Heart left ventricle (tissue), 16 donors: ENCODE measurements around the gene GSDMA. TPM values are rescaled to one million over a fixed set of nuclear protein-coding genes. Genes with fewer than 3 reads are reported as not detected.

Source experiments
- ATAC-seq, 4 donors: fragments of 200-7000 bp; cut with Tn5 transposase; one replicate each; pipeline ENCODE4 v1.9.1; 2020 to 2022; ENCODE audit warnings: moderate library complexity in 4 of 4, mild to moderate bottlenecking in 3 of 4, moderate number of reproducible peaks in 1 of 4
- DNase-seq, 5 donors: peaks; one replicate each; pipeline ENCODE4 v3.0.0-alpha.2; 2020
- H3K27ac ChIP-seq, 12 donors: fragments of 200-600 bp; sonication (generic) in 4 of 12; one replicate each; pipeline versions ENCODE4 v1.5.0 to v1.8.0; 2016 to 2022; ENCODE audit warnings: mild to moderate bottlenecking in 2 of 12
- H3K27me3 ChIP-seq, 9 donors: fragments of 200-600 bp; sonication (generic) in 2 of 9; one replicate each; pipeline versions ENCODE4 v1.5.1 to v1.8.0; 2016 to 2022; ENCODE audit warnings: mild to moderate bottlenecking in 3 of 9
- H3K36me3 ChIP-seq, 9 donors: fragments of 200-600 bp; sonication (generic) in 2 of 9; one replicate each; pipeline versions ENCODE4 v1.5.0 to v1.8.0; 2018 to 2022; ENCODE audit warnings: mild to moderate bottlenecking in 2 of 9
- H3K4me1 ChIP-seq, 12 donors: fragments of 200-600 bp; sonication (generic) in 4 of 12; one replicate each; pipeline versions ENCODE4 v1.5.0 to v1.8.0; 2016 to 2022; ENCODE audit warnings: mild to moderate bottlenecking in 3 of 12
- H3K4me3 ChIP-seq, 12 donors: fragments of 200-600 bp; sonication (generic) in 4 of 12; one replicate each; pipeline versions ENCODE4 v1.5.0 to v1.8.0; 2017 to 2022; ENCODE audit warnings: mild to moderate bottlenecking in 9 of 12, moderate library complexity in 4 of 12
- H3K9me3 ChIP-seq, 12 donors: fragments of 200-600 bp; sonication (generic) in 4 of 12; one replicate each; pipeline versions ENCODE4 v1.5.0 to v1.8.0; 2016 to 2022; ENCODE audit warnings: mild to moderate bottlenecking in 1 of 12
- POLR2A ChIP-seq, 2 donors: fragments of 450-650 bp; IDR thresholded peaks; one replicate each; pipeline ENCODE4 v1.6.1; 2017; ENCODE audit warnings: antibody characterized with exemption in 2 of 2, mild to moderate bottlenecking in 2 of 2, moderate library complexity in 2 of 2
- WGBS, 4 donors: extraction: QIAGEN DNeasy Blood & Tissue Kit in 2 of 4; methylation state at CpG; one replicate each; pipeline versions ENCODE4 v1.1.5 to v1.1.7; 2013 to 2018; 5-methylcytosine and 5-hydroxymethylcytosine counted together
- intact Hi-C, 10 donors: fragments of 100-400 bp; cut with DNase I; formaldehyde crosslinking; loops; one replicate each; pipeline versions ENCODE4 v1.11.1 to v1.14.2; 2022
- polyA plus RNA-seq, 2 donors: library from polyadenylated mRNA; stranded (reverse); fragments of 200-250 nt; gene quantifications; one replicate each; pipeline ENCODE4 v1.2.3, GENCODE V29; 2013
- total RNA-seq, 9 donors: library from RNA; depleted of rRNA in 2 of 9; stranded (reverse); fragments of >200 nt in 2 of 9; fragmentation: NEBNext Ultra II Directional in 3 of 9; extraction: Animal tissue kit (Norgen Biotek cat#: 25700) in 3 of 9; gene quantifications; one replicate each; pipeline versions ENCODE4 v1.1.0 to v1.2.4, GENCODE V29; 2016 to 2023
- TF ChIP-seq, protein P1 (sequence below), 12 donors: fragments of 200-600 bp; sonication (generic) in 4 of 12; IDR thresholded peaks; one replicate each; pipeline versions ENCODE4 v1.5.0 to v1.8.0; 2018 to 2022; ENCODE audit warnings: antibody characterized with exemption in 12 of 12, mild to moderate bottlenecking in 5 of 12
- donor health status: ischemic (EF 13 %, LVEDD 7.1; RV severe dilation, severe dysfunction).
- donor health status: healthy with polysubstance abuse.
- donor health status: DM: no; HTN: yes; CAD: no.
- donor health status: DM: no; HTN: no; CAD: no.
- donor health status: ischemic (EF 25% LVEDD 6.9; RV normal size, moderate dysfunction).
- donor health status: ischemic (EF 25% LVEDD 5.7; RV mildly dilated, moderate dysfunction).
- donor health status: healthy.
- donor health status: DM: yes; HTN: yes; CAD: no.
- donor health status: ischemic (EF 35%, LVEDD 5.7; RV mildly dilated, moderate dysfunction).
- donor health status: nonischemic (EF 11% LVEDD 7.7; RV severe dilation, severe dysfunction).
- donor health status: DM: yes; HTN: yes; CAD: no.
- donor health status: PGD.
- donor health status: ischemic (EF 29% LVEDD 5.4; RV normal size, mild dysfunction).
- donor health status: nonischemic (EF 23%, LVEDD 6.1; RV moderate dilation, normal function).

GSDMA gene
- total and polyA plus RNA-seq, 11 donors = 0.08 to 3.7 (median 0.49) TPM; not detected in 3

DNA sequence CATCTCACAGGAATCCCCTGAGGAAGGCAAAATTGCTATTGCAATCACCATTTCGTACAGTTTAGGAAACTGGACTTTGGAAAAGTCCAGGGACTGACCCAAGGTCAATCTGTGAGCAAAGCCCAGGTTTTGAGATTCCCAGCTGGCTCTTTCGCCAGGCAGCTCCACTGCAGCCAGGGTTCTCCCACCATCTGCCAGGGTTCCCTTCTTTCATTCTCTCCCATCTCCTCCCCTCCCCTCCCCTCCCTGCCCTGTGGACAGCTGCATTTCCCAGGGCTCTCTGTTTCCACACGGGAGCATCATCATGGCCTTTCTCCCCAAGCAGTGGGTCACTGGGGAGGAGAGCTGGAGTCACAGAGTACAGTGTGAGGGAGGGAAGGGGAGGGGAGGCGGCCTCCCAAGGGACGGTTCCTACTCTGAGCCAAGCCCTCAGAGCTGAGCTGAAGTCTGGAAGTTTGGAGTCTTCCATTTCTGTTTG, 11.9 kb upstream of the GSDMA start:
- ATAC-seq (no peak), DNase-seq (peak; percentile 54 to 68 (median 61))
- Histone ChIP-seq H3K36me3 (no peaks in the 10 kb centered on the region), H3K27ac (peak overlapping the region in 2 of 12 donors; percentile 14 to 38), H3K4me1 (peaks cover 0 to 33% (median 13%) of the 10 kb centered on the region in 12 donors), H3K4me3 (no peak overlapping the region), H3K27me3 (no peaks in the 10 kb centered on the region), H3K9me3 (no peaks in the 10 kb centered on the region)
- TF ChIP-seq, protein P1, sequence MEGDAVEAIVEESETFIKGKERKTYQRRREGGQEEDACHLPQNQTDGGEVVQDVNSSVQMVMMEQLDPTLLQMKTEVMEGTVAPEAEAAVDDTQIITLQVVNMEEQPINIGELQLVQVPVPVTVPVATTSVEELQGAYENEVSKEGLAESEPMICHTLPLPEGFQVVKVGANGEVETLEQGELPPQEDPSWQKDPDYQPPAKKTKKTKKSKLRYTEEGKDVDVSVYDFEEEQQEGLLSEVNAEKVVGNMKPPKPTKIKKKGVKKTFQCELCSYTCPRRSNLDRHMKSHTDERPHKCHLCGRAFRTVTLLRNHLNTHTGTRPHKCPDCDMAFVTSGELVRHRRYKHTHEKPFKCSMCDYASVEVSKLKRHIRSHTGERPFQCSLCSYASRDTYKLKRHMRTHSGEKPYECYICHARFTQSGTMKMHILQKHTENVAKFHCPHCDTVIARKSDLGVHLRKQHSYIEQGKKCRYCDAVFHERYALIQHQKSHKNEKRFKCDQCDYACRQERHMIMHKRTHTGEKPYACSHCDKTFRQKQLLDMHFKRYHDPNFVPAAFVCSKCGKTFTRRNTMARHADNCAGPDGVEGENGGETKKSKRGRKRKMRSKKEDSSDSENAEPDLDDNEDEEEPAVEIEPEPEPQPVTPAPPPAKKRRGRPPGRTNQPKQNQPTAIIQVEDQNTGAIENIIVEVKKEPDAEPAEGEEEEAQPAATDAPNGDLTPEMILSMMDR (IDR thresholded peaks at IDR 0.05) = no peak
- TF ChIP-seq POLR2A (IDR thresholded peaks at IDR 0.05) = no peak
- intact Hi-C loops = loop anchor here in 2 of 10 donors (10.0 kb wide), 2 partner anchors 326 to 406 kb away; partner anchors contain the start of gene PPP1R1B (in 1 of the 2)
- WGBS, 4 donors = 51 to 61% (median 57%) methylated on average over 5 of the region's 5 CpGs

DNA sequence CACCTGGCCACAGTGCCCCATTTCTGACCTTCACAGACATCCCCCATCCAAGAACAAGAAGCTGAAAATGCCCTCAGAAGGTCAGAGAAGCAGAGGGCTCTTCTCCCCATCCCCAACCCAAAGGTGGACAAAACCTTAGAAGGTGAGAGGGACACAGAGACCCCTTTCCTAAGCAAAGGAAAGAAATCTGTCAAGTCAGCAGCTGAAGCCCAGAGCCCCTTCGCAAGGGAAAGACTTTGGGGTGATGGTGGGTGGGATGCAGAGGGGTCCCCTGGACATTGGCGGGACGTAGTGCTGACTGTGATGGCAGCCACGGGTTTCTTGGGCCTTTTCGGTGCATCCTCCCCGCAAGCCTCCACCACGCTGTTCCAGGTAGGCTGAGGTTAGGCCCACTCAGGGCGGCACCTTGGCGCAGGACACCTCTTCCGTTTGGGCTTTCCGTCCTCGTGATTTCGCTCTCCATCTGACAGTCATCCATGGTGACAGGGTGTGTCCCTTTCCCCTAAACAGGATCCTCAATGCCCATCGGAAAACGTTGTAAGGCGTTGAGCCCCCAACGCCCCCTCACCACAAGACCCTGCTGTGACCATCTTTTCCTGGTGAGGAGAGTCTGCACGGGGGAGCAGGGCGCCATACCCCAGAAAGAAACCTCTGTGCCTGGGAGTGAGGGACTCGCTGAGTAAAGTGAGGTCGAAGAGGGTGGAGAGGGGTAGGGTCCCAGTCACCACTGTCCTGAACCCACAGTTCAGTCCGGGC, 10.7 kb upstream of the GSDMA start:
- intact Hi-C loops = loop anchor here in 3 of 10 donors (1.0 to 10.0 kb wide), 4 partner anchors 23 to 407 kb away; partner anchors contain the start of gene PPP1R1B (in 1 of the 3)
- H3K9me3 ChIP-seq = no peaks in the 10 kb centered on the region
- H3K4me3 ChIP-seq = peak overlapping the region in 10 of 12 donors; percentile 24 to 56 (median 46)
- H3K36me3 ChIP-seq = no peaks in the 10 kb centered on the region
- ATAC-seq (no peak), DNase-seq (peak in 1 of 5 donors; percentile 49)
- TF ChIP-seq, protein P1 (IDR thresholded peaks at IDR 0.05) = no peak
- TF ChIP-seq POLR2A (IDR thresholded peaks at IDR 0.05) = no peak
- 61 to 72% (median 66%) methylated on average over 19 to 22 of the region's 22 CpGs for WGBS, 4 donors
- peaks cover 0 to 33% (median 13%) of the 10 kb centered on the region in 12 donors for H3K4me1 ChIP-seq
- peak overlapping the region in 9 of 12 donors; percentile 41 to 78 (median 57) for H3K27ac ChIP-seq
- no peaks in the 10 kb centered on the region for H3K27me3 ChIP-seq

DNA sequence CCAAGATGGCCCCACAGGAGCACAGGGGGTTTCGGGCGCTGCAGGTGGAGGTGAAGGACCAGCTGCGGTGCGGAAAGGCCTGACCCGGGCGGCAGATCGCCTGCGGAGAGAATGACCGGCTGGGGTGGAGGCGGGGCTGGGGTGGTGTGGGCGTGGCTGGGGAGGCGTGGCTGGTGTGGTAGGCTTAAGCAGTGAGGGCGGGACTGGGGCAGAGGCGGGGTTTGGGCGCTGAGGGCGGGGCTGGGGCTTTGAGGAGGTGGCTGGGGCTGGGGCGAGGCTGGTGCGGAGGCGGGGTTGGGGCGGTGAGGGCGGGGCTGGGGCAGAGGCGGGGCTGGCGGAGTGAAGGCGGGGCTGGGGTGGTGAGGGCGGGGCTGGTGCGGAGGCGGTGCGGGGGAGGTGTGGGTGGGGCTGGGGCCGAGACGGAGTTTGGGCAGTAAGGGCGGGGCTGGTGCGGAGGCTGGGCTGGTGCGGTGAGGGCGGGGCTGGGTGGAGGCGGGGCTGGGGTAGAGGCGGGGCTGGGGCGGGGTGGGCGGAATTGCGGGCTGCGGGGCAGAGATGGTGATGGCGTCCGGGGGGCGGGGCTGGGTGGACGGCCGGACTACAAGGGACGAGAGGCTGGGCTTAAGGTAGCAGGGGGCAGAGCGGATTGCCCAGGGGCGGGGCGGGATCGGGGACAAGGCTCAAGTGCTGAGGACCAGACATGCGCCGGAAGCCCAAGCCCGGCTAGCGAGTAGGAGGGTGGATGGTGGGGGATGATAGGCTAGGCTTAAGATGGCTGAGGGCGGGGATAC, 9.9 kb upstream of the GSDMA start:
- peak; percentile 98 to 99 (median 98) for DNase-seq
- no peaks in the 10 kb centered on the region for H3K27me3 ChIP-seq
- H3K9me3 ChIP-seq = no peaks in the 10 kb centered on the region
- TF ChIP-seq, protein P1 (IDR thresholded peaks at IDR 0.05) = no peak
- TF ChIP-seq POLR2A (IDR thresholded peaks at IDR 0.05) = peak in 1 of 2 donors; percentile 35
- no peaks in the 10 kb centered on the region for H3K36me3 ChIP-seq
- 1 to 2% (median 1%) methylated on average over 16 to 55 of the region's 55 CpGs for WGBS, 4 donors
- H3K4me1 ChIP-seq = peaks cover 0 to 33% (median 13%) of the 10 kb centered on the region in 12 donors
- intact Hi-C loops = loop anchor here in 6 of 10 donors (1.0 to 10.0 kb wide), 7 partner anchors 24 to 408 kb away; partner anchors contain the start of genes LRRC3C (in 2 of the 6), ORMDL3 (in 2 of the 6), PPP1R1B (in 1 of the 6) and PSMD3 (in 1 of the 6)
- H3K4me3 ChIP-seq = peak overlapping the region in 10 of 12 donors; percentile 26 to 62 (median 48)
- ATAC-seq = peak; percentile 92 to 95 (median 94)
- H3K27ac ChIP-seq = peak overlapping the region in 10 of 12 donors; percentile 2 to 78 (median 60)
